Kidney (tissue), 14 donors: ENCODE measurements around the gene PDE9A. TPM values are rescaled to one million over a fixed set of nuclear protein-coding genes. Genes with fewer than 3 reads are reported as not detected.
A peak's percentile ranks its signal among the peaks of the same experiment; 100 is the strongest.

Experiments
- DNase-seq, 5 donors: peaks; one replicate each; pipeline ENCODE4 v3.0.0-alpha.2; 2013 to 2020
- FAIRE-seq: peaks from 2 replicates; lab custom pipeline; 2012; peaks lifted over from hg19 to GRCh38; lab: Jason Lieb, UNC
- H3K27ac ChIP-seq, 2 donors: one replicate each; pipeline ENCODE4 v1.7.0; 2013; ENCODE audit warnings: low read depth in 2 of 2, low read length in 2 of 2, inconsistent platforms in 1 of 2
- H3K27me3 ChIP-seq: one replicate; pipeline ENCODE4 v1.7.1; 2013; ENCODE audit warnings: low read length, inconsistent platforms; ENCODE audit not compliant: control insufficient read depth, insufficient read depth
- H3K36me3 ChIP-seq, 3 donors: one replicate each; pipeline versions ENCODE4 v1.7.0 to v1.7.1; 2013; ENCODE audit warnings: low read length in 3 of 3, control low read depth in 1 of 3, inconsistent platforms in 1 of 3; ENCODE audit not compliant: insufficient read depth in 3 of 3, control insufficient read depth in 2 of 3
- H3K4me1 ChIP-seq, 3 donors: one replicate each; pipeline versions ENCODE4 v1.7.0 to v1.7.1; 2013; ENCODE audit warnings: low read length in 3 of 3, inconsistent platforms in 1 of 3, low read depth in 1 of 3; ENCODE audit not compliant: control insufficient read depth in 2 of 3, insufficient read depth in 2 of 3
- H3K4me3 ChIP-seq, 3 donors: one replicate each; pipeline versions ENCODE4 v1.7.0 to v1.8.1; 2013; ENCODE audit warnings: low read length in 3 of 3, control low read depth in 1 of 3, inconsistent platforms in 1 of 3
- H3K9ac ChIP-seq, 3 donors: one replicate each; pipeline versions ENCODE4 v1.7.0 to v1.7.1; 2013; ENCODE audit warnings: low read length in 3 of 3, control low read depth in 1 of 3, inconsistent platforms in 1 of 3
- H3K9me3 ChIP-seq, 3 donors: one replicate each; pipeline versions ENCODE4 v1.7.0 to v1.7.1; 2013; ENCODE audit warnings: low read length in 3 of 3, control low read depth in 1 of 3, inconsistent platforms in 1 of 3; ENCODE audit not compliant: control insufficient read depth in 2 of 3, insufficient read depth in 1 of 3
- intact Hi-C: fragments of 100-400 bp; cut with DNase I; formaldehyde crosslinking; loops from one replicate; pipeline ENCODE4 v1.11.1; 2022
- polyA plus RNA-seq: library from polyadenylated mRNA; stranded (reverse); fragments of 350-450 nt; fragmentation: Illumina TruSeq; extraction: RNeasy Lipid Tissue Mini Kit (QIAGEN cat#74804); gene quantifications from one replicate; pipeline ENCODE4 v1.2.3, GENCODE V29; 2014; ENCODE audit warnings: low read depth, low replicate concordance; ENCODE audit not compliant: insufficient read depth
- total RNA-seq: library from RNA; stranded (reverse); fragmentation: NEBNext Ultra II Directional; extraction: Animal tissue kit (Norgen Biotek cat#: 25700); gene quantifications from one replicate; pipeline ENCODE4 v1.2.1, GENCODE V29; 2021
- TF ChIP-seq, protein P1 (sequence below): IDR thresholded peaks from 3 replicates; pipeline ENCODE4 v1.5.1; 2012; ENCODE audit warnings: mild to moderate bottlenecking, moderate library complexity, borderline replicate concordance; ENCODE audit not compliant: insufficient read depth; ENCODE audit errors: extremely low read depth
- donor health status: control.
- donor health status: control.
- donor health status: control.
- donor health status: control.
- donor health status: control.
- donor health status: DM: yes; HTN: yes; CAD: no.
- donor health status: Normal renal cell carcinoma (clear cell type).

The PDE9A gene
- total and polyA plus RNA-seq, 2 donors from 2014 or later, result 30.1 to 39.0 TPM

DNA sequence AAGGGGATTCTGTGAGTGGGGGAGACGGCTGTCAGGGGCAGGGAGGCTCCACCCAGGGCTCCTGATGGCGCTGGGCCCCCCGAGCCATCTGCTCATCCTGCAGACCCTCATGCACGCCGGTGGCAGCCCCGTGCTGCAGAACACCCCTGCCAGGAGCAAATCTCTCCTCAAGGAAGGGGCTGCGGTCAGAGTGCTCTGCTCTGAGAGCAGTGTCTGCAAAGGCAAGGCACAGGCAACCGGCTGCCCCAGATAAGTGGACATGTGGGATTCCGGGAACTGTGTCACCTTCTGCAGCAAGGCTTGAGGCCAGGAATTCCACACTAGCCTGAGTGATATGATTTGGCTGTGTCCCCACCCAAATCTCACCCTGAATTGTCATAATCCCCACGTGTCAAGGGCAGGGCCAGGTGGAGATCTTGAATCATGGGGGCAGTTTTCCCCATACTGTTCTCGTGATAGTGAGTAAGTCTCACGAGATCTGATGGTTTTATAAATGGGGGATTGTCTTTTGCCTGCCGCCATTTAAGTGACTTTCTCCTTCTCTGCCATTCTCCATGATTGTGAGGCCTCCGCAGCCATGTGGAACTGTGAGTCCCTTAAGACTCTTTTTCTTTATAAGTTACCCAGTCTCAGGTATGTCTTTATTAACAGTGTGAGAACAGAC is 101.0 kb downstream of the PDE9A start:
- Histone ChIP-seq H3K9me3 (no peaks in the 10 kb centered on the region), H3K36me3 (peaks cover 0 to 7% (median 2%) of the 10 kb centered on the region in 3 donors), H3K27ac (no peak overlapping the region), H3K9ac (no peak overlapping the region), H3K4me3 (no peak overlapping the region), H3K4me1 (no peaks in the 10 kb centered on the region), H3K27me3 (no peaks in the 10 kb centered on the region)
- peak in 1 of 5 donors; percentile 43 for DNase-seq
- TF ChIP-seq, protein P1, sequence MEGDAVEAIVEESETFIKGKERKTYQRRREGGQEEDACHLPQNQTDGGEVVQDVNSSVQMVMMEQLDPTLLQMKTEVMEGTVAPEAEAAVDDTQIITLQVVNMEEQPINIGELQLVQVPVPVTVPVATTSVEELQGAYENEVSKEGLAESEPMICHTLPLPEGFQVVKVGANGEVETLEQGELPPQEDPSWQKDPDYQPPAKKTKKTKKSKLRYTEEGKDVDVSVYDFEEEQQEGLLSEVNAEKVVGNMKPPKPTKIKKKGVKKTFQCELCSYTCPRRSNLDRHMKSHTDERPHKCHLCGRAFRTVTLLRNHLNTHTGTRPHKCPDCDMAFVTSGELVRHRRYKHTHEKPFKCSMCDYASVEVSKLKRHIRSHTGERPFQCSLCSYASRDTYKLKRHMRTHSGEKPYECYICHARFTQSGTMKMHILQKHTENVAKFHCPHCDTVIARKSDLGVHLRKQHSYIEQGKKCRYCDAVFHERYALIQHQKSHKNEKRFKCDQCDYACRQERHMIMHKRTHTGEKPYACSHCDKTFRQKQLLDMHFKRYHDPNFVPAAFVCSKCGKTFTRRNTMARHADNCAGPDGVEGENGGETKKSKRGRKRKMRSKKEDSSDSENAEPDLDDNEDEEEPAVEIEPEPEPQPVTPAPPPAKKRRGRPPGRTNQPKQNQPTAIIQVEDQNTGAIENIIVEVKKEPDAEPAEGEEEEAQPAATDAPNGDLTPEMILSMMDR, result no peak
- intact Hi-C loops, result no loop called here
- FAIRE-seq, result no peak

DNA sequence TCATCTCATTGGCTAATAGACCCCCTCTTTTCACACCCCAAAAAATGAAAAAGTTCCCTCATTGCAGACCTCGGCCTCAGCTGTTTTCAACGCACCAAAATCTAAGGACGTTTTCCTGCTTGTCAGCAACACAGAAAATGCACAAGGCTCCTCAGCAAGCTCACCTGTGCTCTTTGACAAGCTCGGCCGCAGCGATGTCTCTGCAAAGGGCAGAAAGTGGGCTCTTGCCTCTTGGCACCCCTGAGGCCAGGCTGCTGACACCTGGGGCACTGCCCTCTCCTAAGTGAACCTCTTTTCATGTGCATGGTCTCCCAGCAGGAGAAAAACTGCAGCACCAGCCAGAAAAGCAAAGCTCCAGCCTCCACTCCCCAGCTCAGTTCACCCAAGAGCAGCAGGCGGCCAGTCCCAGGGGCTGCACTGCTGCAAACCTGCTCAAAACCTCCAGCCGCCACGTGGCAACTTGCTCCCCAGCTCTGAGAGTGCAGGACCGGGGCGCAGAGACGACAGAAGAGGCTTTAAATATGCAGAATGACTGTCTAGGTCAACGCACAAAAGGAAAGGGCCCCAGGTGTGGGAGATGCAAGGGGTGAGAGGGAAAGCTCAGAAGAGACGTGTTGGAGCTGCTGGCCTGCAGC is 101.7 kb downstream of the PDE9A start:
- Histone ChIP-seq H3K27ac (no peak overlapping the region), H3K27me3 (no peaks in the 10 kb centered on the region), H3K9ac (no peak overlapping the region), H3K4me3 (no peak overlapping the region), H3K36me3 (peaks cover 0 to 7% (median 2%) of the 10 kb centered on the region in 3 donors), H3K4me1 (no peaks in the 10 kb centered on the region), H3K9me3 (no peaks in the 10 kb centered on the region)
- FAIRE-seq (no peak), DNase-seq (peak in 1 of 5 donors; percentile 45)
- TF ChIP-seq, protein P1, result no peak
- intact Hi-C loops, result no loop called here

DNA sequence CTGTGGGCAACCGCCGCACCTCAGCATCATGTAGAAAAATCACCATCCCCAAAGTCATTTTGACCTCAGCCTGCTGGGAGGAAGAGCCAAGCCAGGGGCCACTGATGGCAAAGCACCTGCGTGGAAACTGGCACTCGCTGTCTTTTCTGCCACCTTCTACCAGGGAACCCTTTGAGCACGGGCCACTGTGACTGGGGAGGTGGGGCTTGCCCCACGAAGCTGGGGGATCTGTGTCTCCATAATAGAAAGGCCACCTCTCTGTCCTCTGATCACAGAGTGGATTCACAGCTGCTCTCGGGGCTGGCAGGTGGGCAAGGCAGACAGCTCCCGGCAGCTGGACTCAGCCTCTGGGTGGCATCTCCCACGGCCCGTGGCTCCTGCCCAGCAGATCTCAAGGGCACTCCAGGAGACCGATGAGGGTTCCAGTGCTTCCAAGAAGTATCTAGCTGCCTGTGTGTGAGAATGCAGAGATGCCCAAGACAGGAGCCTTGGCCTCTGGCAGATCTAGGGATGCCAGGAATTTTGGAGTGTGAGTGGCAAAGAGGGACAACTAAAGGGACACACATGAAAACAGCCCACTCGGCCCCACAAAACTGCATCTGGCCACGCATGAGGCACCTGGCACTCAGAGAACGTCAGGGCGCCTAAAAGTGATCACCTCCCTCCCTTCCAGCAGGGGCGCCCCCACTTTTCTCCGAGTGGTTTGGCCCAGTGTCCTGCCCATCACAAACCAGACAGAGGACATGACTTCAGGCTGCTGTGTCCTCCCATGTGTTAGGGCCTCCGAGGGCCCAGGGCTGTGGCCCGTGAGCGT is 102.6 kb downstream of the PDE9A start:
- no peak overlapping the region for H3K9ac ChIP-seq
- no peaks in the 10 kb centered on the region for H3K9me3 ChIP-seq
- intact Hi-C loops, result no loop called here
- H3K27ac ChIP-seq, result no peak overlapping the region
- DNase-seq, result no peak
- TF ChIP-seq, protein P1, result no peak
- H3K4me1 ChIP-seq, result peaks cover 0 to under 1% (median 0%) of the 10 kb centered on the region in 3 donors
- no peak for FAIRE-seq
- H3K4me3 ChIP-seq, result no peak overlapping the region
- no peaks in the 10 kb centered on the region for H3K27me3 ChIP-seq
- H3K36me3 ChIP-seq, result peaks cover 0 to 7% (median 2%) of the 10 kb centered on the region in 3 donors
